Fibroblast of the aortic adventitia (primary cell): ENCODE measurements around the gene DMRTC2. TPM values are rescaled to one million over a fixed set of nuclear protein-coding genes. Genes with fewer than 3 reads are reported as not detected.
A peak's percentile ranks its signal among the peaks of the same experiment; 100 is the strongest.

Source experiments
- DNase-seq: peaks from one replicate; pipeline ENCODE4 v3.0.0-alpha.2; 2010; ENCODE audit warnings: low read depth
- H3K4me3 ChIP-seq: 2 replicates; pipeline ENCODE4 v1.5.1; 2011; ENCODE audit warnings: low read depth, mild to moderate bottlenecking, control low read depth, low read length, moderate library complexity
- CTCF ChIP-seq: IDR thresholded peaks from 2 replicates; pipeline ENCODE4 v1.5.1; 2011; ENCODE audit warnings: mild to moderate bottlenecking, low read length, control low read depth, inconsistent platforms; ENCODE audit not compliant: insufficient read depth
- total RNA-seq: library from RNA; depleted of rRNA; stranded (reverse); fragments of >200 nt; gene quantifications from 2 replicates; pipeline ENCODE4 v1.2.3, GENCODE V29; 2012; ENCODE audit warnings: low replicate concordance

The DMRTC2 gene
- total RNA-seq, 1 donor: not detected

GRCh38 chr19:41850381-41850780 is 5.5 kb downstream of the DMRTC2 start:
- no peak for DNase-seq
- TF ChIP-seq CTCF: no peak
- H3K4me3 ChIP-seq: no peak overlapping the region

- H3K4me3 ChIP-seq: no peak overlapping the region
- TF ChIP-seq CTCF: no peak
- DNase-seq: no peak
These were observed 6.6 kb downstream of the DMRTC2 start for GRCh38 chr19:41851456-41851855.

- TF ChIP-seq CTCF: no peak
- no peak for DNase-seq
- H3K4me3 ChIP-seq: no peak overlapping the region
These were observed 8.5 kb downstream of the DMRTC2 start for GRCh38 chr19:41853344-41853743.

DNA sequence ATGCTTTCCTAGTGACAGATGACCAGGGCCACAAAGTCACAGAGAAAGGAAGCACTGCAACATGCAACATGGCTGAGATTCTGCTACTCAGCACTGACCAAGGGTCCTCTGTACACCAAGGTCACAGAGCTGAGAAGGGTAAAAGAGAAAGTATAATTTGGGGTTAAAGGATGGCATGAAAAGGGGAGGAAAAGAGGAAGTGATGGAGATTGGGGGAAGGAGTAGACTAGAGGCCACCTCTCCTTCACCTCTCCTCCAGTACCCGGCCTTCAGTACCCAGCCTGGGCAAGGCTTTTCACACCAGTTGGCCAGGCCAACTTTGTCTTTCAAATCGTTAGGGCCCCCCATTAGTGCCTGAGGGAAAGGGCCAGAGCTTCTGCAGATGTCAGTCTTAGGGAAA is 8.9 kb downstream of the DMRTC2 start:
- no peak overlapping the region for H3K4me3 ChIP-seq
- DNase-seq: no peak

GRCh38 chr19:41859213-41859617 is 14.4 kb downstream of the DMRTC2 start:
- H3K4me3 ChIP-seq: peak overlapping the region; percentile 57
- TF ChIP-seq CTCF: no peak
- no peak for DNase-seq

More for the DNA sequence above, 8.9 kb downstream of the DMRTC2 start:
- TF ChIP-seq CTCF: no peak

DNA sequence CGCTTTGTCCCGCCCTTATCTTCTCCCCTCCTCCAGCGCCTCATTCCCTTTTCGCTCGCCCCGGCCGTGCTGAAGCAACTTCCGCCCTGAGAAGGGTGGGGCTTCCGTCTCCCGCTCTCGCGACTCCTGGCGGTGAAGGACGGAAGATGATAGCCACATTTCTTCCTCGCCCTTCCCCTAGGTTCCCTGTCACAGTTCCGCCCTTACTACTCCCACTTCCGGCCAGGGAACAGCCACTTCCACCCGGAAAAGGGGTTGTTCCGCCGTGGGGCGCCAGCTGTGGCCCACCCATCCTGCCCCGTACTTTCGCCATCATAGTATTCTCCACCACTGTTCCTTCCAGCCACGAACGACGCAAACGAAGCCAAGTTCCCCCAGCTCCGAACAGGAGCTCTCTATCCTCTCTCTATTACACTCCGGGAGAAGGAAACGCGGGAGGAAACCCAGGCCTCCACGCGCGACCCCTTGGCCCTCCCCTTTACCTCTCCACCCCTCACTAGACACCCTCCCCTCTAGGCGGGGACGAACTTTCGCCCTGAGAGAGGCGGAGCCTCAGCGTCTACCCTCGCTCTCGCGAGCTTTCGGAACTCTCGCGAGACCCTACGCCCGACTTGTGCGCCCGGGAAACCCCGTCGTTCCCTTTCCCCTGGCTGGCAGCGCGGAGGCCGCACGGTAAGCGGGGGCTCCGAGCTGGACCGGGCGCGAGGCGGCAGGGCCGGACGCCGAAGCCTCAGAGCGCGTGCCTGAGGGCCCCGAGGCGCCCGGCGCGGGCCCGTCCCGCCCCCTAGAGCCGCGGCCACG is 15.0 kb downstream of the DMRTC2 start, which contains the start of gene RPS19:
TSS of gene RPS19 (plus strand) at position 638 of the 801 bp plus-strand sequence. CDS start 520 bp downstream, outside the sequence.
- peak within 1 kb of the TSS; percentile 98 for H3K4me3 ChIP-seq
- peak; percentile 99 for DNase-seq
- TF ChIP-seq CTCF: peak; percentile 63
